Left renal cortex interstitium (tissue), 4 donors: ENCODE results near the gene ZC3H12A. TPM values are rescaled to one million over a fixed set of nuclear protein-coding genes. Genes with fewer than 3 reads are reported as not detected.
A peak's percentile ranks its signal among the peaks of the same experiment; 100 is the strongest.
"Not testable (repeated sequence)": the region's sequence is repeated elsewhere in the genome, so short reads cannot be mapped to it uniquely, and the experiment has no call there.

Experiments
- DNase-seq, 4 donors: peaks; one replicate each; pipeline ENCODE4 v3.0.0-alpha.2; 2013; ENCODE audit warnings: low read depth in 4 of 4, low spot score in 2 of 4, missing footprints in 1 of 4
- polyA plus RNA-seq, 4 donors: library from polyadenylated mRNA; unstranded; fragments of 120-200 nt; gene quantifications; one replicate each; pipeline ENCODE4 v1.2.1, GENCODE V29; 2013; ENCODE audit not compliant: insufficient read length in 4 of 4

Gene ZC3H12A
- polyA plus RNA-seq, 4 donors, result 1.8 to 4.2 (median 2.3) TPM

DNA sequence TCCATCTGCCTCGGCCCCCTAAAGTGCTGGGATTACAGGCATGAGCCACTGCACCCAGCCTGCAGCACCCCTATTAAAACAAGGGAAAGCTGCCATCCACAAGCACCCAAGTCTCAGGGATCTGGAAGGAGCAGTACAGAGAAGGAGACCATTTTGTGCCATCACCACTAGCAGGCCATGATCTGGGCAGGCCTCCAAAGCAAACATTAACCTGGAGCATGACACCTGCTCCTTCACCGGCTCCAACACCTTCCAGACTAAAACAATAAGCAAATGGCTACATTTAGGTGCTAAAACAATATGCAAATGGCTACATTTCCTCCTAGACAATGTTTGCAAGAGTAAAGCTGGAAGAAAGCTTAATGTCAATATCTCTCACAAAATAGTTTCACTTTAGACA lies 23.5 kb downstream of the ZC3H12A start:
- DNase-seq, result no peak

DNA sequence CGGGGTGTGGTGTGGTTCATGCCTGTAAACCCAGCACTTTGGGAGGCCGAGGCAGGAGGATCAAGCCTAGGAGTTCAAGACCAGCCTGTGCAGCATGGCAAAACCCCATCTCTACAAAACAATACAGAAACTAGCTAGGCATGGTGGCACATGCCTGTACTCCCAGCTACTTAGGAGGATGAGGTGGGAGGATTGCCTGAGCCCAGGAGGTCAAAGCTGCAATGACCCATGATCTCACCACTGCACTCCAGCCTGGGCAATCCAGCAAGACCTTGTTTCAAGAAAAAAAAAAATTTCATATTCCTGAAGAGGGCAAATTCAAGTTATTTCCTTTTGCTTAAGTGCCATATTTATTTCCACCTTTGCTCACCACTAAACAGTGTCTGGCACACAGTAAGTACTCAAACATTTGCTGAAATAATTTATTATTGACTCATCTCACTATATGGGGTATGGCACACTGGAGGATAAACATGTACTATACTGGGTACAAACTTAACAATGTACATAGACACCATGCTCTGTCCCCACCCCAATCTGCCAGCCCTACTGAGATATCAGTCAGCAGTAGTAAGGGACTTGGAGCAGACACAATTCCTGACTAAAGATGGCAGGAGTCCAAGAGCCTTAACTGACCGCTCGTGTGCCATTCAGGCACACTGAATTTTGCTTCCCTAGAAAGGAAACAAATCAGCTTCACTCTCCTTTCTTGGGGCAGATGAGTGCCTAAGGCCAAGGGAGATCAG lies 24.7 kb downstream of the ZC3H12A start:
- DNase-seq, result no peak

DNA sequence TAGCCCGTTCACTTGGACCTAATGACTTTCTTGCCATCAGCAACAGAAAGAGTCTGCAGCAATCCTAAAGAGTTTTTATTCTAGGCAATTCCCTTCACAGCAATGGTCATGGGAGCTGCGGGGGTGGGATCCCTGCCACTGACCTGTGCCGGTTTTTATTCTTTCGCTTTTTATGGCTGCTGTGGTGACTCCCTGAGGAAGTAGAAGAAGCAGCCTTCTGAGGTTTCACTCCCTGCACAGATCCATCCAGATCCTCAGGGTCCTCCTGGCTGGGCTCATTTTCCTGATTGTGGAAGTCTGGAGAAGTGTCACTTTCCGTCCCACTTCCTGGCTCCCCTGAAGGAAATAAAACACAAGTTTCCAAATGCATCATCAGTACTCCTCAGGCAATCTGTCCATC lies 27.3 kb downstream of the ZC3H12A start:
- no peak for DNase-seq

DNA sequence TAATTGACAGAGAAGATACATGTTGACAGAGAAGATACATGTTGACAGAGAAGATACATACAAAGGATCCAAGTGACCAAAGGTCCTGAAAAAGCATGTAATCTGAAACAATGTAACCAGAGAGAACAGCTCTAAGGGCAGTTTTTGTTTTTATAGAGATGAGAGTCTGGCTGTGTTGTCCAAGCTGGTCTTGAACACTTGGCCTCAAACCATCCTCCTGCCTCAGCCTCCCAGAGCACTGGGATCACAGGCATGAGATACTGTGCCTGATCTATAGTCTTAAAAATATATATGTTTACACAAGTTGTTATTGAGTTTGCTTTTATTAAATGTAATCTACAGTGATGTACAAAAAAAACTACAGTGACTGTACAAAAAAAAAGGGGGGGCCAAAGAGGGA lies 27.7 kb downstream of the ZC3H12A start:
- no peak for DNase-seq

DNA sequence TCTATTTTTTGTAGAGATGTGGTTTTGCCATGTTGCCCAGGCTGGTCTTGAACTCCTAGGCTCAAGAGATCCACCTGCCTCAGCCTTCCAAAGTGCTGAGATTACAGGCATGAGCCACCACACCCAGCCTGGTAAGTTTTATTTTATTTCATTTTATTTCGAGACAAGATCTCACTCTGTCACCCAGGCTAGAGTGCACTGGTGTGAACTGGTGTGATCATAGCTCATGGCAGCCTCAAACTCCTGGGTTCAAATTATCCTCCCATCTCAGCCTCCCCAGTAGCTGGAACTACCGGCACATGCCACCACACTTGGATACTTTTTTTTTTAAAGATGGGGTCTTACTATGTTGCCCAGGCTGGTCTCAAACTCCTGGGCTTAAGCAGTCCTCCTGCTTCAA lies 28.4 kb downstream of the ZC3H12A start:
- not testable (repeated sequence) for DNase-seq

DNA sequence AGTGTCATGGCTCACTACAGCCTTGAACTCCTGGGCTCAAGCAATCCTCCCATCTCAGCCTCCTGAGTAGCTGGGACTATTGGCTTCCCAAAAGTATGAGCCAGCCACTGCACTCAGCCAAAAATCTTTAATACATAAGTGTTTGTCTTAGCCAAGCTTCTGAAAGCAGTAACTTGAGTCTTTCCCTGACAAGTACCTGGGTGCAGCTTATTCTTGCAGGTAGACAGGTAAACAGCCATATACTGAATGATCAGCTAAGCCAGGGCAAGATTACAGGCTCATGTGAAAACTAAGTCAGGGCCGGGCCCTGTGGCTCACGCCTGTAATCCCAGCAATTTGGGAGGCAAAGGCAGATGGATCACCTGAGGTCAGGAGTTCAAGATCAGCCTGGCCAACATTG lies 32.4 kb downstream of the ZC3H12A start:
- DNase-seq, result no peak

DNA sequence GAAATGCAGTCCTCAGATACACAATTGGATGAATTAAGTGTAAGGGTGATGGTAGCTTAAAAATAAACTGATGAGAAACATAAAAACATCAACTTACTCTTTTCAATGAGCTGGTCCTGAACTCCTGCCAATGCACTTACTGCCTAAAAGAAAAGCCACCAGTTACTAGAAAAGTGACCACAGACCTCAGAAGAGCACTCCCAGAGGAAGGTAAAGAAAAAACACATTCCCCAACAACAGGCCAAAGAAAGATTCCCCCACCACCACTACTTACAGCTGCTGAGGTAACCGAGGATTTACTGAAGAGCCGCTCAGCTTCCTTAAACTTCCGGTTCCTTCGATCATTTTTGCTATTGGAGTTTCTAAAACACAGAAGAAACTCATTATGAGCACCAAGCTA lies 34.8 kb downstream of the ZC3H12A start:
- DNase-seq, result no peak

DNA sequence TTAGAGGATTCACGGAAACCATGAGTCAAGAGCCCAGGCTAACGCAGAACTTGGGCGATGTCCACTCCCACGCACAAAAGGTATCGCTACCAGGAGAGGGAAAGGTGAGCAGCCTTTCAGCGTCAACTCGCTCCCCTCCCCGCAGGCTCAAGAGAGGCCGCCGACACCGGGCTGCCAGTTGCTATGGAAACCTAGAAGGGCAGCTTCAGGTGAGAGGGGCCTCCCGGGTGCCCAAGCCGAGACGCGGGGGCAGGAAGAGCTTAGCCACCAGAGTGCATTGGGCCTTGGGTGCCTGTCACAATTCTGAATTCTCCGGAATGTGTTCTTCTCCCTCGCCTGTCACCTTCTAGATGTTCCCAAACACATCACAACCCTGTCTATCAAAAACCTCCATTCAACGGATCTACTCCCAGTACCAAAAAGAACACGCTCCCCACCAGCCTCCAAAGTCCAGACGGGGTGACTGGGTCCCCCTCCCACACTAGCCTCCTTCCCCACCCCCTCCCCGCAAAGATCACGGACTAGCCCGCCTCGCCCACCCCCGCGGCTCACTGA lies 39.5 kb downstream of the ZC3H12A start:
- DNase-seq, result peak in 1 of 4 donors; percentile 24

DNA sequence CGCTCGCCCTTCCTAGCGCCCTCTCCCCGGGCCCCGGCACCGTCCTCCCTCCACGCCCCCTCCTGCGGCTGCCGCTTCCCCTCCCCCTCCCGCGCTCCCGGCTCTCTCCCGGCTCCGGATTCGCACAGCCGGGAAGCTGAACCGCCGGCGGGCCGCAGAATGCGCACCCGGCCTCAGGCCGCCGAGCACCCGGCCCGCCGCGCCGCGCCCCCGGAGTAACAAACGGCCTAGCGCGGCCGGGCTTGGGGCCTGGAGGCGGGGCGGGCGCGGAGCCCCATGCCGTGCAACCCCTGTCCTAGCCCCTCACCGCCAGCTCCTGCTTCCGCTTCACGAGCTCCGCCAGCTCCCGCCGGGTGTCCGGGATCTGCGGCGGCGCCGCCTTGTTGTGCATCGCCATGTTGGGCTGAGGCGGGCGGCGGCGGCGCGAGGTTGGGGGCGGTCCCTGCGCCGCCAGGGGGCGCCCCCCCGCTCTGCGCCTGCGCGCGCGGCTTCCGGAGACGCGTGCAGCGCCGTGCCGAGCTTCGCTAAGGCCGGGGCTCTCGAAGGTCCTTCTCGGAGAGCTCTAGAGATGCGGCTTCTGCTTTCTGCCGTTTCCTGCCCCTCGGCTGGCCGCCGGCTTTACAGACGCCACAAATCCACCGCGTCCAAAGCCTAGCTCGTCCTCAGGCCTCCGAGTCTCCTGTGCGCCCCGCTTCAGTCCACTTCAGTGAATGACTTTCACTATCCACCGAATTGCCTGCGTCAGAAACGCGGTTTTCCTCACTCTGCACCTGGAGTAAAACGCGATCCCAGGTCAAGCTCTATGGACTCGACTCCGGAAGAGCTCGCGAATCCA lies 40.2 kb downstream of the ZC3H12A start, which contains the start of gene MEAF6:
TSS of gene MEAF6 (minus strand) at position 417 of the 835 bp plus-strand sequence. CDS start at position 397, 20 bp downstream.
- DNase-seq, result peak in 3 of 4 donors; percentile 72 to 79 (median 74)

DNA sequence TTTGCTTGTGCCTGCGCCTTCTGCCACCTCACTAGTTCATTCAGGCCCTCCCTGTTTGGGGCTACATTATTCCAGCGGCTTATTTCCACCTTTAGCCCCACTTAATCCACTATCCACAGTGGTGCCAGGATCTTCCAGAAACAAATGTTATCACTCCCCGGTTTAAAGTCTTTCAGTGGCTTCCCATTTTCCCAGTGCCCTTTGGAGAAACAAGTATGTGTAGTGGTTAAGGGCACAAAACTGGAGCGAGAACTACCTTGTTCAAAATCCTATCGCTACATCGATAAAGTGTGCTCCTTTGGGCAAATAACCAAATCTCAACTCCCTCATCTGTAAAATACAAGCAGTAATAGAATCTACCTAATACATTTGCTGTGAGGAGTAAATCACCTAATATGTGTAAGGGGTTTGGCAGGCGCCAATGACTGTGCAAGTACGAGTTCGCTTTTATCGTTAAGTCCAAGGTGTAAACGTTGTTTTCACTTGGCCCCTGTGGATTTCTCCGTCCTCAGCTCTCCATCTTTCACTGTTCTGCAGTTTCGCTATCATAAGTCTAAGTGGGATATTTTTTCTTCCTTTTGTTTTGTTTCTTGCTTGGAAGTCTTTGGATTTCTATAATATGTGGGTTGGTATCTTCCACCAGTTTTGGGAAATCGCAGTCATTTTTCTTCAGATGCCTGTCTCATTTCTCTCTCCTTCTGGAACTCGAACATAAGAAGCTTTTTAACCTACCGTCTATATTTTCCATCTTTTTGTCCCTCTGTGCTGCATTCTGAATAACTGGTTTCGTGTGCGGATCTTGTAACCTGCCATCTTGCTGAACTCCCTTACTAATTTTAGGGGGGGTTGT lies 41.0 kb downstream of the ZC3H12A start:
- DNase-seq, result no peak

DNA sequence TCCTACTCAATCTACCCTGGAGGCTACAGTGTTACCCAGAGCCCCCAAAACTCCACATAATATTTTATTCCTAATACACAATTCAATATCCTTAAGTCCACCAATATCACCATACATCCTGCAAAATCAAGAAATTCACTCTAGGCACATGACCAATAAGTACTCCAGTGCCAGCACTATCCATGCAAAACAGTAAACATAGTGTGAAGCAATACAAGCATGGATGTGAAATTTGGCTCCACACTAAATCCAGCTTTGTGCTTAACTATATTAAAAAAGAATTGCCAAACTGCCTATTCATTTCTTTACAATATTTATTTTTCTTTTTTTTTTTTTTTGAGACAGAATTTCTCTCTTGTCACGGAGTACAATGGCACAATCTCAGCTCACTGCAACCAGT lies 43.2 kb downstream of the ZC3H12A start:
- no peak for DNase-seq

DNA sequence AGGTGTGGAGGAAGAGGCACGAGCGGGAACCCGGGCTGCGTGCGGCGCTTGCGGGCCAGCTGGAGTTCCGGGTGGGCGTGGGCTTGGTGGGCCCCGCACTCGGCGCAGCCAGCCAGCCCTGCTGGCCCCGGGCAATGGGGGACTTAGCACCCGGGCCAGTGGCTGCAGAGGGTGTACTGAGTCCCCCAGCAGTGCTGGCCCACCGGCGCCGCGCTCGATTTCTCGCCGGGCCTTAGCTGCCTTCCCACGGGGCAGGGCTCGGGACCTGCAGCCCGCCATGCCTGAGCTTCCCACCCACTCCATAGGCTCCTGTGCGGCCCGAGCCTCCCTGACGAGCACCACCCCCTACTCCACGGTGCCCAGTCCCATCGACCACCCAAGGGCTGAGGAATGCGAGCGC lies 43.9 kb downstream of the ZC3H12A start:
- not testable (repeated sequence) for DNase-seq

DNA sequence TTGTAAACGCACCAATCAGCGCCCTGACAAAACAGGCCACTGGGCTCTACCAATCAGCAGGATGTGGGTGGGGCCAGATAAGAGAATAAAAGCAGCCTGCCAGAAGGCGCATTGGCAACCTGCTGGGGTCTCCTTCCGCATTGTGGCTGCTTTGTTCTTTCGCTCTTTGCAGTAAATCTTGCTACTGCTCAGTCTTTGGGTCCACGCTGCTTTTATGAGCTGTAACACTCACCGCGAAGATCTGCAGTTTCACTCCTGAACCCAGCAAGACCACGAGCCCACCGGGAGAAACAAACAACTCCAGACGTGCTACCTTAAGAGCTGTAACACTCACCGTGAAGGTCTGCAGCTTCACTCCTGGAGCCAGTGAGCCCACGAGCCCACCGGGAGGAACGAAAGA lies 44.5 kb downstream of the ZC3H12A start:
- DNase-seq, result not testable (repeated sequence)

DNA sequence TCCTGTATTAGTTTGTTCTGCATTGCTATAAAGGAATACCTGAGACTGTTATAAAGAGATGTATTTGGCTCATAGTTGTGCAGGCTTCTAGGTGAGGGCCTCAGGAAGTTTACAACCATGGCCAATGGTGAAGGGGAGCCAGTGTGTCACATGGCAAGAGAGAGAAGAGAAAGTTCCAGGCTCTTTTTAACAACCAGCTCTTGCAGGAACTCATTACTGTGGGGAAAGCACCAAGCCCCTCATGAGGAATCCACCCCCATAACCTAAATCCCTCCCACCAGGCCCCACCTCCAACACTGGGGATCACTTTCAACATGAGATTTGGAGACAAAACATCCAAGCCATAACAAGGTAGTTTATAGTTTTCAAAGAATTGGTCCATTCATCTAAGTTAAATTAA lies 45.2 kb downstream of the ZC3H12A start:
- no peak for DNase-seq

DNA sequence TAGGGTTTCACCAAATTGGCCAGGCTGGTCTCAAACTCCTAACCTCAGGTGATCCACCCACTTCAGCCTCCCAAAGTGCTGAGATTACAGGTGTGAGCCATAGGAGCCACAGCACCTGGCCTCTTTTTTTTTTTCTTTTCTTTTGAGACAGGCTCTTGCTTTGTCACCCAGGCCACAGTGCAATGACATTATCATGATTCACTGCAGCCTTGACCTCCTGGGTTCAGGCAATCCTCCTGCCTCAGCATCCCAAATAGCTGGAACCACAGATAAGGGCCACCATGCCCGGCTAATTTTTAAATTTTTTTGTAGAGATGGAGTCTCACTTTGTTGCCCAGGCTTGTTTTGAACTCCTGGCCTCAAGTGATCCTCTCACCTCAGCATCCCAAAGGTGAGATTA lies 55.5 kb downstream of the ZC3H12A start:
- DNase-seq, result not testable (repeated sequence)

DNA sequence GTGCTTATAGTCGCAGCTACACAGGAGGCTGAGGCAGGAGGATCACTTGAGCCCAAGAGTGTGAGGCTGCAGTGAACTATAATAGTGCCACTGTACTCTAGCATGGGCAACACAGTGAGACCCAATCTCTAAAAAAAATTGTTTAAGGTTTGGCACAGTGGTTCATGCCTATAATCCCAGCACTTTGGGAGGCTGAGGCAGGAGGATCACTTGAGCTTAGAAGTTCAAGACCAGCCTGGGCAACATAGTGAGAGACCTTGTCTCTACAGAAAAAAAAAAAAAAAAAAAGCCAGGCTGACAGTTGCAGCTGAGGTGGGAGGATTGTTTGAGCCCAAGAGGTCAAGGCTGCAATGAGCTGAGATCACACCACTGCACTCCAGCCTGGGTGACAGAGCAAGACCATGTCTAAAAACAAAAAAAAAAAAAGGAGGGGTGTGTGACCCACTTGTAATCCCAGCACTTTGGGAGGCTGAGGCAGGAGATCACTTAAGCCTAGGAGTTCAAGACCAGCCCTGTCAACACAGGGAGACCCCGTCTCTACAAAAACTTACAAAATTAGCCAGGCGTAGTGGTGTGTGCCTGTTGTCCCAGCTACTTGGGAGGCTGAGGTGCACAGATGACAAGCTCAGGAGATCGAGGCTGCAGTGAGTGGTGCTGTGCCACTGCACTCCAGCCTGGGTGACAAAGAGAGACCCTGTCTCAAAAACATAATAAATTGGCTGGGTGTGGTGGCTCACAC lies 58.2 kb downstream of the ZC3H12A start:
- not testable (repeated sequence) for DNase-seq

DNA sequence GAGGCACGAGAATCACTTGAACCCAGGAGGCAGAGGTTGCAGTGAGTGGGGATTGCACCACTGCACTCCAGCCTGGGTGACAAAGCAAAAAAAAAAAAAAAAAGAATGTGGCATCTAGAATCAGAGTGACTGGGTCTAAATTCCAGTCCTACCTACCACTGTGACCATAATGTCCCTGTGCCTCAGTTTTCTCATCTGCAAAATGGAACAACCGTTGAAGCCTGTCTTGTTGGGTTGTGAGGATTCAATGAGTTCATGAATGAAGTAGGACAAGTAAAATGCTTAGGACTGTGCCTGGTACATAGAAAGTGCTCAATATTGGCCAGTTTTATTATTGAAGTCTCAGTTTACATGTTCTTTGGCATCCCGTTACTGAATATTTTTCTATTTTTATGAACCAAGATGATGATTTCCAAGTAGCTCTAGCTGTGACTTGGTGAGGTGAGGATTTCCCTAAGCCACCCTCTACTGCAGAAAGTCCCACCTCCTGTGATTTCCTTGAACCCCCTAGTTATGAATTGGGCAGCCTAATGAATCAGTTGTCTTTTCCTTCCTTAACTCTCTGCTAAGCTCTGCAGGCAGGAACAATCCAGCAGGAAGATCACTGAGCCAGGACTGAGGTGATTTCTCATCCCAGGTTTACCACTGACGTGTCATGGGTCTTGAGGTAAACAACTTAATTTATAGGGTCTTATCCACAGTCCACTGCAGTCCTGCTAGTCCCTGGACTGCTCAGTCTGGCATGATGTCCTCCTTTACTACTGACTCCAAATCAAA lies 59.1 kb downstream of the ZC3H12A start:
- no peak for DNase-seq
